ENCODE measurements around the gene NARF.

GRCh38 chr17:82491196-82491530 is 32.6 kb downstream of the NARF start:
- no peak for TF ChIP-seq EZH2 (IDR thresholded peaks at IDR 0.05; ENCODE audit: insufficient read depth, low read length)
- TF ChIP-seq, protein P1, sequence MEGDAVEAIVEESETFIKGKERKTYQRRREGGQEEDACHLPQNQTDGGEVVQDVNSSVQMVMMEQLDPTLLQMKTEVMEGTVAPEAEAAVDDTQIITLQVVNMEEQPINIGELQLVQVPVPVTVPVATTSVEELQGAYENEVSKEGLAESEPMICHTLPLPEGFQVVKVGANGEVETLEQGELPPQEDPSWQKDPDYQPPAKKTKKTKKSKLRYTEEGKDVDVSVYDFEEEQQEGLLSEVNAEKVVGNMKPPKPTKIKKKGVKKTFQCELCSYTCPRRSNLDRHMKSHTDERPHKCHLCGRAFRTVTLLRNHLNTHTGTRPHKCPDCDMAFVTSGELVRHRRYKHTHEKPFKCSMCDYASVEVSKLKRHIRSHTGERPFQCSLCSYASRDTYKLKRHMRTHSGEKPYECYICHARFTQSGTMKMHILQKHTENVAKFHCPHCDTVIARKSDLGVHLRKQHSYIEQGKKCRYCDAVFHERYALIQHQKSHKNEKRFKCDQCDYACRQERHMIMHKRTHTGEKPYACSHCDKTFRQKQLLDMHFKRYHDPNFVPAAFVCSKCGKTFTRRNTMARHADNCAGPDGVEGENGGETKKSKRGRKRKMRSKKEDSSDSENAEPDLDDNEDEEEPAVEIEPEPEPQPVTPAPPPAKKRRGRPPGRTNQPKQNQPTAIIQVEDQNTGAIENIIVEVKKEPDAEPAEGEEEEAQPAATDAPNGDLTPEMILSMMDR (IDR thresholded peaks at IDR 0.05; ENCODE audit: insufficient read depth, low read depth, low read length), result no peak
